ENCODE data around the gene AMELX.

DNA sequence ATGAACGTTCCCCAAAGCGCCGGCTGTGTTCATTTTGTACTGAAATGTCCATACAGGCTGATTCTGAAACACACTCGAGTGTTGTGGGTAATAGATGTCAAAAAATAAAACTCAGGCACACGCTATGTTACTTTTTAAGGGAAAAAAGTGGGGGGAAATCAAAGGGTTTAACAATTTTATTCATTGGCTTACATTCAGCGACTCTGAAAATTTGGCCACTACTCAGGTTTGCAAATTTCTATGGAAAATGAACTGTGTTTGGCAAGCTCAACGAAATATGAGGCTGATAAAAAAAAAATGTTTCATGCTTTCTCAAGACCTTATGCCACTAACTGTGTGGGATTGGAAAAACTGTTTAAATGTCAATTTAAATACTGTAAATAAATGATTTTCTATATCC lies 18.5 kb downstream of the AMELX start:
- TF ChIP-seq, protein P1, sequence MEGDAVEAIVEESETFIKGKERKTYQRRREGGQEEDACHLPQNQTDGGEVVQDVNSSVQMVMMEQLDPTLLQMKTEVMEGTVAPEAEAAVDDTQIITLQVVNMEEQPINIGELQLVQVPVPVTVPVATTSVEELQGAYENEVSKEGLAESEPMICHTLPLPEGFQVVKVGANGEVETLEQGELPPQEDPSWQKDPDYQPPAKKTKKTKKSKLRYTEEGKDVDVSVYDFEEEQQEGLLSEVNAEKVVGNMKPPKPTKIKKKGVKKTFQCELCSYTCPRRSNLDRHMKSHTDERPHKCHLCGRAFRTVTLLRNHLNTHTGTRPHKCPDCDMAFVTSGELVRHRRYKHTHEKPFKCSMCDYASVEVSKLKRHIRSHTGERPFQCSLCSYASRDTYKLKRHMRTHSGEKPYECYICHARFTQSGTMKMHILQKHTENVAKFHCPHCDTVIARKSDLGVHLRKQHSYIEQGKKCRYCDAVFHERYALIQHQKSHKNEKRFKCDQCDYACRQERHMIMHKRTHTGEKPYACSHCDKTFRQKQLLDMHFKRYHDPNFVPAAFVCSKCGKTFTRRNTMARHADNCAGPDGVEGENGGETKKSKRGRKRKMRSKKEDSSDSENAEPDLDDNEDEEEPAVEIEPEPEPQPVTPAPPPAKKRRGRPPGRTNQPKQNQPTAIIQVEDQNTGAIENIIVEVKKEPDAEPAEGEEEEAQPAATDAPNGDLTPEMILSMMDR (IDR thresholded peaks at IDR 0.05), result no peak
- TF ChIP-seq POLR2A (IDR thresholded peaks at IDR 0.05), result no peak
